Right hindlimb (tissue), 1 donor: Measurements from ENCODE around the gene ATOH1.
A peak's percentile ranks its signal among the peaks of the same experiment; 100 is the strongest.

ENCODE experiments used
- DNase-seq: peaks from one replicate; pipeline ENCODE4 v3.0.0-alpha.2; 2018

ATOH1 gene, protein sequence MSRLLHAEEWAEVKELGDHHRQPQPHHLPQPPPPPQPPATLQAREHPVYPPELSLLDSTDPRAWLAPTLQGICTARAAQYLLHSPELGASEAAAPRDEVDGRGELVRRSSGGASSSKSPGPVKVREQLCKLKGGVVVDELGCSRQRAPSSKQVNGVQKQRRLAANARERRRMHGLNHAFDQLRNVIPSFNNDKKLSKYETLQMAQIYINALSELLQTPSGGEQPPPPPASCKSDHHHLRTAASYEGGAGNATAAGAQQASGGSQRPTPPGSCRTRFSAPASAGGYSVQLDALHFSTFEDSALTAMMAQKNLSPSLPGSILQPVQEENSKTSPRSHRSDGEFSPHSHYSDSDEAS

DNA sequence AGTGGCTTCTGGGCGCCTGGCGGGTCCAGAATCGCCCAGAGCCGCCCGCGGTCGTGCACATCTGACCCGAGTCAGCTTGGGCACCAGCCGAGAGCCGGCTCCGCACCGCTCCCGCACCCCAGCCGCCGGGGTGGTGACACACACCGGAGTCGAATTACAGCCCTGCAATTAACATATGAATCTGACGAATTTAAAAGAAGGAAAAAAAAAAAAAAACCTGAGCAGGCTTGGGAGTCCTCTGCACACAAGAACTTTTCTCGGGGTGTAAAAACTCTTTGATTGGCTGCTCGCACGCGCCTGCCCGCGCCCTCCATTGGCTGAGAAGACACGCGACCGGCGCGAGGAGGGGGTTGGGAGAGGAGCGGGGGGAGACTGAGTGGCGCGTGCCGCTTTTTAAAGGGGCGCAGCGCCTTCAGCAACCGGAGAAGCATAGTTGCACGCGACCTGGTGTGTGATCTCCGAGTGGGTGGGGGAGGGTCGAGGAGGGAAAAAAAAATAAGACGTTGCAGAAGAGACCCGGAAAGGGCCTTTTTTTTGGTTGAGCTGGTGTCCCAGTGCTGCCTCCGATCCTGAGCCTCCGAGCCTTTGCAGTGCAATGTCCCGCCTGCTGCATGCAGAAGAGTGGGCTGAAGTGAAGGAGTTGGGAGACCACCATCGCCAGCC lies at the start of gene ATOH1:
TSS of gene ATOH1 (plus strand) at position 422 of the 663 bp plus-strand sequence. CDS start at position 596, 174 bp downstream.
- DNase-seq, result peak; percentile 35

GRCh38 chr4:93779228-93779627 lies 49.3 kb upstream of the ATOH1 start:
- no peak for DNase-seq

GRCh38 chr4:93780080-93780479 lies 48.5 kb upstream of the ATOH1 start:
- DNase-seq, result no peak

DNA sequence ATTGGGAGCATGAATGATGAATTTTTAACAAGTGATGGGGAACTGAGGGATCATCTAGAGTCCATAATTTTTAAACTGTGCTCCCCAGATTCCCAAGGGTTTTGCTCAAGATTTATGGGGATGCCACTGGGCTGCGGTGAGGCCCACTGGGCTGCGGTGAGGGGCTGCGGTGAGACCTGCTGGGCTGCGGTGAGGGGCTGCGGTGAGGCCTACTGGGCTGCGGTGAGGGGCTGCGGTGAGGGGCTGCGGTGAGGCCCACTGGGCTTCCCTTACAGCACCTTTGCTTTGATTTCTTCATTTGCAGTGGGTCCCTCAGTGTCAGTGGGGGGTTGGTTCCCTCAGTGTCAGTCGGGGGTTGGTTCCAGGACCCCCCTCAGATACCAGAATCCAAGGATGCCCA lies 47.4 kb upstream of the ATOH1 start:
- no peak for DNase-seq

DNA sequence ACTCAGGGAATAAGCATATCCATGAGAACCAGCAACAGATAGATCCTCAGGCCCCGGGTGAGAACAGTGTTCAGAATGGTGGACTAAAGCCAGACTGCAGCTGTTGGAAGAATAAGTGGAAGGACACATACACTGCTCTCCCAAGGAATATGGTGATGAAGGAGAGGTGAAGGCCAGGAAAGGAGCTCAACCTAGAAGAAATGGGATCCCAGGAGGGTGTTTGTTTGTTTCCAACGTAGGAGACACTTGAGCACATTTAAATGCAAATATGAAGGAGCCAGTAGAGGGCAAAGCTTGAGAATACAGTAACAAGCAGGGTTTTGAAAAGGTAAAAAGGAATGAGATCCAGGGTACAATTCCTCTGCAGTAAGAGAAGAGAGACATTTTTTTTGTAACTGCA lies 42.4 kb upstream of the ATOH1 start:
- no peak for DNase-seq

DNA sequence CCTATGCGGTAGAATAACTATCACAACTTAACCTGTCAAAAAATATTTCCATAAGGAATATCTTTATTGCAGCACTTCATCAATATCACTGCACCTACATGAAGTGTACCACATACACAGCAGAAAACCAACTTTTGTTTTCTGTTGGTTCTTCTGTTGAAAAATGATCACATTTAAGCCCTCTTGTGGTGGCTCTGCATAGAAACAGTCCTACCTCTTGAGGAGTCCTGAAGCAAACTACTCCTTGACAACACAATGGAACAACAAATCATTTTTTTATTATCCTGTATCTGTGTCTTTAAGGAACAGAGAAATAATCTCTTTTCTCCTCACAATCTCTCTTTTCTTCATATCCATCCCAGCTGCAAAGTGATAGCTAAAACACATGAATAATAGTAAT lies 39.8 kb upstream of the ATOH1 start:
- no peak for DNase-seq

GRCh38 chr4:93791570-93792195 lies 36.9 kb upstream of the ATOH1 start:
- peak; percentile 51 for DNase-seq

GRCh38 chr4:93802045-93802444 lies 26.5 kb upstream of the ATOH1 start:
- no peak for DNase-seq

DNA sequence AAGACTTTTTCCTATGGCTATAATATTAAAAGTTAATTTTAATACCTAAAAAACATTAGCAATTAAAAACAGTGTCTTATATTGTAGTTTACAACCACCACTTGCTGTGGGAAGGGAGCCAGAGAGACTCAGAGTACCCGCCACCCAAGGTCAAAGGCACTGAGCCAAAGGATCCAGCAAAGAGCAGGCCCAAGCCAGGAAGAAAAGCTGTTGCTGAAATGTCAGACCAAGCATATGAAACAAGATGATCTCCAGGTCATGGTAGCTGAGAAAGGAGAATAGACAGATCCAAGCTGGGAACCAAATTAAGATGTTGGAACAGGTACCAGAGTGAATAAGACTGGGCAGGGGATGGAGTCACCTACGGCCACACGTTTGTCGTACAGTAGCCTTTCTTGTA lies 18.8 kb upstream of the ATOH1 start:
- no peak for DNase-seq

GRCh38 chr4:93810340-93810992 lies 18.1 kb upstream of the ATOH1 start:
- no peak for DNase-seq

DNA sequence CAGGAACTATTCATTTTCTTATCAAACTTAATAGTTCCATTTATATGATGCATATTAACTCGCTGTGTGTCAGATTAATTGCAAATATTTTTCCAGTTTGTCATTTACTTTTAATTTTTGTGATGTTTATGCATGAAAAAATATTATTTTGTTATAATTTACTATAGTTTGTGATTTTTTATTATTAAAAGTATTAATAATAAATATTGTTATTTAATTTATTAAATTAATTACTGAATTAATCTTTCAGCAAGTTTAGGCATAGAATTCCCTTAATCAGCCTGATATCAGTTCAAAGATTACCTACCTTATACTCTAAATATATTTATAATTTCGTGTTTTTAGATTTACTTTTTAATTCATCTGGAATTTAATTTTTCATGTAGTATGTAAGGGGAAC lies 15.5 kb upstream of the ATOH1 start:
- no peak for DNase-seq

GRCh38 chr4:93814141-93814540 lies 14.4 kb upstream of the ATOH1 start:
- DNase-seq, result no peak

GRCh38 chr4:93814722-93815121 lies 13.8 kb upstream of the ATOH1 start:
- no peak for DNase-seq

DNA sequence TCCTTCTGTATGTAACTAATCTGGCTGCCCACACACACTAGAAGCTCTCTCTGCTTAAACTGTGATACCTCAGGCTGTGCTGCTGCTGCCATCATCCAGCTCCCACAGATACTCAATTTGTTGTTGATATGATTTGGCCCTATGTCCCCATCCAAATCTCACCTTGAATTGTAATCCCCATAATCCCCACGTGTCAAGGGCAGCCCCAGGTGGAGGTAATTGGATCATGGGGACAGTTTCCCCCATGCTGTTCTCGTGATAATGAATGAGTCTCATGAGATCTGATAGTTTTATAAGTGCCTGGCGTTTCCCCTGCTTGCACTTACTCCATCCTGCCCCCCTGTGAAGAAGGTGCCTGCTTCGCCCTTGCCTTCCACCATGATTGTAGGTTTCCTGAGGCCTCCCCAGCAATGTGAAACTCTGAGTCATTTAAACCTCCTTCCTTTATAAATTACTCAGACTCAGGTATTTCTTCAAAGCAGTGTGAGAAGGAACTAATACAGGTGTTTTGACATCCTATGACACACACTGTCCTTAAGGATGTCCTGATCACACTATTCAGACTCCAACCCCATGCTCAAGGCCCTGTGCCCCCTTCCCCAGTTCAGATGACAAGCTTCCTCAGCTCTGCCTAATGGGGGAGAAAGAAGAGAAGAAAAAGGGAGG lies 2.9 kb upstream of the ATOH1 start:
- no peak for DNase-seq

- DNase-seq, result no peak
Observed at GRCh38 chr4:93827272-93827947, 1.1 kb upstream of the ATOH1 start.

- peak; percentile 32 for DNase-seq
Observed at GRCh38 chr4:93828995-93829819, 654 bp downstream of the ATOH1 start.

- DNase-seq, result peak; percentile 29
Observed at GRCh38 chr4:93829820-93830687, 1.5 kb downstream of the ATOH1 start.

DNA sequence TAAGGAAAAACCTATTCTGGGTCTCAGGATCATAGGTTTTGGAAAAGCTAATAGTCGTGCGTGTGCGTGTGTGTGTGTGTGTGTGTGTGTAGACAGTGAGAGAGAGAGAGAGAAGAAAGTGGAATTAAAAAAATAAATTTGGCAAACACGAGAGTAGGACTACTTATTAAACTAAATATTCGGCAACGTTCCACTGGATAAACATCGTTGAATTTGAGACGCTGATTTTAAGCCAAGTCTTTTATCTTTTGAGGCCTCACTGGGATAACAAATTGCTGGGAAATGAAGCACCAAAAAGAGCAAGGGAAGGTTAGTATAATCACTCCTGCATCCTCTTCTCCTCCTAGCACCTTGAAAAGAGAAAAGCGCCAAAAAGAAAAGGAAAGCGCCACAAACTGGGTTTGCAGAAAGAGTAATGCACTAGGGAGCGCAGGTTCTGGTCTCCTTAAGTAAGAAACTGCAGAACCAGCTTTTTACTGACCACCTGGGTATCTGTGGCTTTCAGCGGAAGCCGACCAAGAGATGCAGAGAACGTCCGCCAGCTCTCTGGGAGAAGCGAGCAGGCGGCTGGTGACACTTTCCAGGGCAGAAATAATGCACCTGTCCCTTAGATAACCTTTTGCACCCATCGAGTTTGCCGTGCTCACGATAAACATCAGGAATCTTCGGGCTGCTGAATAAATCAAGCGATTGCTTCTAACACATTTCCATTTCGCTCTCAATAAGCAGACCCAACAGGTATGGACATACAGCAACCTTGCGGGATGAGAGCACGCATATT lies 3.4 kb downstream of the ATOH1 start:
- DNase-seq, result no peak

- DNase-seq, result no peak
Observed at GRCh38 chr4:93834249-93835066, 5.9 kb downstream of the ATOH1 start.
